ENCODE measurements around the gene FAM20C.

Gene FAM20C

DNA sequence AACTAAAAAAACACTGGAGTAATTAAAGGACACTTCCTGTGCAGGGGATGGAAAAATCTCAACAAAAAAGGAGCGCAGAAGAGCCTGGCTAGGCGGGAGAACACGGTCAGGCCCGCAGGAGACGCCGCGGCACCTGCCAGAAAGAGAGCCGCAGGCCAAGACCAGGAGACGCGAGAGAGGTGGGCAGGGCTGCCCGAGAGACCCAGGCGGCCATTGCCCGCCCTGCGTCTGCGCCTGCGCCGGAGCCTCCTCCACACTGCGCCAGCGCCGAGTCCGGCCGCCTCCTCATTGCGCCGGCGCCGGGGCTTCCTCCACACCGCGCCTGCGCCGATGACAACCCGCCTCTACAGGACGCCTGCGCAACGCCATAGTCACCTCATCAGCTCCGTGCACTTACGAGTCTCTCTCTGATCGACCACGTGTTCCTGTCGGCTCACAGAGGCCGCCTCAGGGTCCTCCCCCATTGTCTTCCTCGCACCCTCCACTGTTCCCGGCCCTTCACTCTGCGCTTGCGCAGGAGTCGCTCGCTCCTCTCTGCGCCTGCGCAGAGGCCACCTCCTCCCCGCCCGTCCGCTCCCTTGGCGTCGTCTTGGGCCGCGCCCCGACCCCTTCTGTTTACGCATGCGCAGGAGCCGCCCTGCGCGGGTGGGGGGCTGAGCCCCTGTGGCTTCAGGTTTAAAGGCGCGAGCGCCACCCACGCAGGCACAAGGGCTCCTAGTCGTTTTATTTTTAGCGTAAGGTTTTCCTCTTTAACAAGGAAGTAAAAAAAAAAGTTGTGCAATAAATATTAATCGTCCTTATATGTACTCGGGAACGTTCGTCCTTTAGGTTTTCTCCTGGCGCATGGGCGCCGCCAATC lies 43.2 kb upstream of the FAM20C start:
- H3K4me3 ChIP-seq (ENCODE audit: control insufficient read depth, low read depth, low read length) = peak overlapping the region; percentile 68
- peak; percentile 98 for DNase-seq (ENCODE audit: low read depth)
- TF ChIP-seq, protein P1, sequence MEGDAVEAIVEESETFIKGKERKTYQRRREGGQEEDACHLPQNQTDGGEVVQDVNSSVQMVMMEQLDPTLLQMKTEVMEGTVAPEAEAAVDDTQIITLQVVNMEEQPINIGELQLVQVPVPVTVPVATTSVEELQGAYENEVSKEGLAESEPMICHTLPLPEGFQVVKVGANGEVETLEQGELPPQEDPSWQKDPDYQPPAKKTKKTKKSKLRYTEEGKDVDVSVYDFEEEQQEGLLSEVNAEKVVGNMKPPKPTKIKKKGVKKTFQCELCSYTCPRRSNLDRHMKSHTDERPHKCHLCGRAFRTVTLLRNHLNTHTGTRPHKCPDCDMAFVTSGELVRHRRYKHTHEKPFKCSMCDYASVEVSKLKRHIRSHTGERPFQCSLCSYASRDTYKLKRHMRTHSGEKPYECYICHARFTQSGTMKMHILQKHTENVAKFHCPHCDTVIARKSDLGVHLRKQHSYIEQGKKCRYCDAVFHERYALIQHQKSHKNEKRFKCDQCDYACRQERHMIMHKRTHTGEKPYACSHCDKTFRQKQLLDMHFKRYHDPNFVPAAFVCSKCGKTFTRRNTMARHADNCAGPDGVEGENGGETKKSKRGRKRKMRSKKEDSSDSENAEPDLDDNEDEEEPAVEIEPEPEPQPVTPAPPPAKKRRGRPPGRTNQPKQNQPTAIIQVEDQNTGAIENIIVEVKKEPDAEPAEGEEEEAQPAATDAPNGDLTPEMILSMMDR (IDR thresholded peaks at IDR 0.05; ENCODE audit: control insufficient read depth, insufficient read depth, low read depth, low read length, missing control alignments) = no peak

DNA sequence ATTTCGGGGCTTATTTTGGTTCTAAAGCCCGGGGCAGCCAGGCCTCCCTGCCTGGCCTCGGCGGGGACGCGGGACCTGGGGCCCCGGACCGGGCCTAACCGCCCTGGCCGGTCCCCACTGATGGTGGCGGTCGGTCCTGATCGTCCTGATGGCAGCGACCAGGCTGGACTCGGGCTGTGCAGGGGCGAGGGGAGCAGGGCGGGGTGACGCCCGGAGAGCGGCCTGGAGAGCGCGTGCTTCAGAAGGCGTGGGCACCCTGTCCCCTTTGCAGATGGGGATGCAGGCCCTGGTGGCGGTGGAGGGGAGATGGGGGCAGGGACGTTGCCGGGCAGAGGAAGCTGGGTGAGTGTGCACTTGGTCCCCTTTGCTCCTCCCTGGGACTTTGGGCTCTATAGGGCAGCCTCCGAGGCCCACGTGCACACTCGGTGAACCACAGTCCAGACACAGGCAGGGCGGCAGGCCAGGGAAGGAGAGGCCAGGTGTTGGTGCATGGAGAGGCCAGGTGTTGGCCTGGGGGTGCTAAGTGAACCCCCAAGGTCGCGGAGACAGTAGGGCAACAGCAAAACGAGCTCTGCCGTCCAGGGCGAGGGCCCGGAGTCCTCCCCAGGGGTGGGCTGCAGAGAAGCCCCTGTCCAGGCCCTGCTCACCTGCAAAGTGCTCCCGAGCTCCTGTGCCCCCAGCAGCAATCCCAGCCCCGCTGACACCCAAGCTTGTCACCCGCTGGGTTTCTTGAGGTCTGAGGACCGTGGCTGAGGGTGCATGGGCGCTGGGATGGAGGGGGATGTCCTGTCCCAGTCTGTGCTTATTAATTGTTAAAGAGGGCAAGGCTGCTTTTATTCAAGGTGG lies 42.4 kb upstream of the FAM20C start:
- TF ChIP-seq, protein P1 (IDR thresholded peaks at IDR 0.05; ENCODE audit: control insufficient read depth, insufficient read depth, low read depth, low read length, missing control alignments) = no peak
- H3K4me3 ChIP-seq (ENCODE audit: control insufficient read depth, low read depth, low read length) = peak overlapping the region; percentile 68
- DNase-seq (ENCODE audit: low read depth) = no peak

DNA sequence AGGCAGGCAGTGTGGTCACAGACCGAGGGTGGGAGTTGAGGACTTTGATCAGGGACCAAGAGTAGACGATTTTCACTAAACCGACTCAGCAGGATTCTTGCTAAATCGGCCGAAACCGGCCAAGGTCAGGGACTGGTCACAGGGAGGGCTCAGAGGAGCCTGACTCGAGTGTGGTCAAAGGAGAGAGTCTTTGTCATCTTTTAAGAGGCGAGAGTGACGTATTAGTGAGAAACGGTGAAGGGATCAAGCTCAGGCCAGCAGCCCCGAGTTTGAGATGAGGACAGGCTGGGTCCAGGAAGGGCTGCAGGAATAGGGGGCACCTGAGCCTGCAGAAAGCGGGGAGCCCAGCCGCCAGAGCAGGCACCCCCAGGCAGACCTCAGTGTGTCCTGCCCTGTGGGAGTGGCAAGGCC lies 41.6 kb upstream of the FAM20C start:
- H3K4me3 ChIP-seq (ENCODE audit: control insufficient read depth, low read depth, low read length) = no peak overlapping the region
- DNase-seq (ENCODE audit: low read depth) = no peak

DNA sequence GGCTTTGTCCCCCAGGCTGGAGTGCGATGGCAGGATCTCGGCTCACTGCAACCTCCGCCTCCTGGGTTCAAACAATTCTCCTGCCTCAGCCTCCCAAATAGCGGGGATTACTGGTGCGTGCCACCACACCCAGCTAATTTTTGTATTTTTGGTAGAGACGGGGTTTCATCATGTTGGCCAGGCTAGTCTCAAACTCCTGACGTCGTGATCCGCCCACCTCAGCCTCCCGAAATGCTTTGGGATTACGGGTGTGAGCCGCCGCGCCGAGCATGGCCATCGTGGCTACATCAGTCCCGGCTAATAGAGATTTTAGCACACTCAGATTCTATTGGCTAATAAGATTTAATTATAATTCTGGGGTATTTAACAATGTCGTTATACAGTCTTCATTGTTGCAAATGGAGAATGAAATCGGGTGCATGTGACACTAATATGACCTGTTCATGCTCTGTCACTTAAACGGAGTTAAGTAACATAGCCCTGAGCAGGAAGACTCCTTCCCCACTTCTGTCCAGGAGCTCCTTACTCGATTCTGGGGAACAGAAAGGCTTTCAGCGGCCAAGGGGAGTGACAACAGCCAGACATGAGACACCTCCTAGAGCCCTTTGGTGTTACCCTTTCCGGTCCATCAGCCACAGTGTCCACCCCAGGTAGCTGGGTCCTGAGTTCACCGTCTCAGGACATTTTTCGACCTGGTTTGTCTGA lies 40.9 kb upstream of the FAM20C start:
- no peak for DNase-seq (ENCODE audit: low read depth)
- no peak overlapping the region for H3K4me3 ChIP-seq (ENCODE audit: control insufficient read depth, low read depth, low read length)
- TF ChIP-seq, protein P1 (IDR thresholded peaks at IDR 0.05; ENCODE audit: control insufficient read depth, insufficient read depth, low read depth, low read length, missing control alignments) = no peak

More for the DNA sequence above, 41.6 kb upstream of the FAM20C start:
- TF ChIP-seq, protein P1 (IDR thresholded peaks at IDR 0.05; ENCODE audit: control insufficient read depth, insufficient read depth, low read depth, low read length, missing control alignments) = no peak

DNA sequence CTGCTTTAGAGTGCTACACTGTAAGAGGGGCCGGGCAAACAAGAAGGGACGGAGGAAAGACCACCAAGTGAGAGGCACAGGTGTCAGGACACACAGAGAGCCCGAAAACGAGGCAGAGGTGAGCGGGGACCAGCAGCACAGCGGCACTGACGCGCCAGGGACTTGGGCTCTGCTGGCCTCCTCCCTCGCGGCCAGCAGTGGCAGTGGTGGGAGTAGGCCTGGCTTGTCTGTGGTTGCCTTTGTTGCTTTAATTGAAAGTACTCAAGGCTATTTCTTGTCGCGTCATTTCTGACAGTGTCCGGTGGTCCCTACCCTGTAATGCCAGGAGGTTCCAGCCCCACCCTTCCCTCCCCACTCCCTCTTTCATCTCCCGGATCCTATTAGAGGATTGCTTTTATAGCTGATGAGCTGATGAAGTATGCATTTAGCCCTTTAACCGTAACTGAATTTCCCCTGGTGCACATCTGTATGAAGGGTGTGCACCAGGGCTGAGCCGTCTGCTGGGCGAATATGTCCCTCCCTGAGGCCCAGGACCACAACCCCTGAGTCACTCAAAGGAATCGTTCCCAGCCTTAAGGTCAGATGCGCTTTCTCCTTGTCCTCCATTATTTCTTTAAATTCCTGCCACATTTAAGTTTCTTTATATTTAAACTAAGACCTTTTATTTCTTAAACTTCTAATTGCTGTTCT lies 39.5 kb upstream of the FAM20C start:
- TF ChIP-seq, protein P1 (IDR thresholded peaks at IDR 0.05; ENCODE audit: control insufficient read depth, insufficient read depth, low read depth, low read length, missing control alignments) = no peak
- DNase-seq (ENCODE audit: low read depth) = no peak
- no peak overlapping the region for H3K4me3 ChIP-seq (ENCODE audit: control insufficient read depth, low read depth, low read length)

DNA sequence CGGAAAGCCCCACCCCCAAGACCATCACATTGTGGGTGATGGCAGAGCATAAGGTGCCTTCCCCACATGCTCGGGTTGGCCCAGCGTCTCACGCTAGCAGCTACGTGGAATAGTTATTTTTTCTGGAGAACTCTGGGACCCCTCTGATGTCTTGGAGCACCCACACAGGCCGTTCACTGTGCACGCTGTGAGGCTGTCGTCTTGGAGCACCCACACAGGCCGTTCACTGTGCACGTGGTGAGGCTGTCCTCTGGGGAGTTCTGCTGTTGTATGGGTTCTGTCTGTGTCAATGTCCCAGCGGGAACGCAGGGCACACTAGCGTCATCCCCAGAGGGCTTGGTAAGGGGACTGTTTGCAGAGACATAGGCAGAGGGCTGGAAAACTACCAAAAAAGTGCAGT lies 38.8 kb upstream of the FAM20C start:
- TF ChIP-seq, protein P1 (IDR thresholded peaks at IDR 0.05; ENCODE audit: control insufficient read depth, insufficient read depth, low read depth, low read length, missing control alignments) = no peak
- DNase-seq (ENCODE audit: low read depth) = no peak
- H3K4me3 ChIP-seq (ENCODE audit: control insufficient read depth, low read depth, low read length) = no peak overlapping the region

Data from AG09309 (cell line).